Neutrophil (primary cell): ENCODE data around the gene KEL.

ENCODE experiments used
- H3K27ac ChIP-seq: fragments of 200-600 bp; sonication (generic); 2 replicates; pipeline ENCODE4 v1.5.1; 2016; ENCODE audit warnings: mild to moderate bottlenecking, moderate library complexity
- H3K27me3 ChIP-seq: fragments of 200-600 bp; sonication (generic); 2 replicates; pipeline ENCODE4 v1.6.0; 2016; ENCODE audit warnings: mild to moderate bottlenecking
- H3K36me3 ChIP-seq: fragments of 200-600 bp; sonication (generic); 2 replicates; pipeline ENCODE4 v1.5.1; 2017
- H3K4me1 ChIP-seq, 2 experiments: fragments of 200-600 bp in 1 of 2; sonication (generic) in 1 of 2; 1 replicate in 1 of 2; 2 replicates in 1 of 2; pipeline versions ENCODE4 v1.5.1 to v1.6.1; 2013 to 2016; ENCODE audit warnings: low read depth in 1 of 2, low read length in 1 of 2, mild to moderate bottlenecking in 1 of 2, moderate library complexity in 1 of 2; ENCODE audit not compliant: control insufficient read depth in 1 of 2, insufficient read depth in 1 of 2
- H3K4me3 ChIP-seq, 2 experiments: fragments of 200-600 bp in 1 of 2; sonication (generic) in 1 of 2; 1 replicate in 1 of 2; 2 replicates in 1 of 2; pipeline ENCODE4 v1.5.1; 2013 to 2016; ENCODE audit warnings: low read depth in 1 of 2, low read length in 1 of 2, mild to moderate bottlenecking in 1 of 2, moderate library complexity in 1 of 2
- H3K9me3 ChIP-seq: fragments of 200-600 bp; sonication (generic); 2 replicates; pipeline ENCODE4 v1.5.1; 2016
- TF ChIP-seq, protein P1 (sequence below): fragments of 200-600 bp; sonication (generic); IDR thresholded peaks from 2 replicates; pipeline ENCODE4 v1.5.1; 2016; ENCODE audit warnings: antibody characterized with exemption

The KEL gene

DNA sequence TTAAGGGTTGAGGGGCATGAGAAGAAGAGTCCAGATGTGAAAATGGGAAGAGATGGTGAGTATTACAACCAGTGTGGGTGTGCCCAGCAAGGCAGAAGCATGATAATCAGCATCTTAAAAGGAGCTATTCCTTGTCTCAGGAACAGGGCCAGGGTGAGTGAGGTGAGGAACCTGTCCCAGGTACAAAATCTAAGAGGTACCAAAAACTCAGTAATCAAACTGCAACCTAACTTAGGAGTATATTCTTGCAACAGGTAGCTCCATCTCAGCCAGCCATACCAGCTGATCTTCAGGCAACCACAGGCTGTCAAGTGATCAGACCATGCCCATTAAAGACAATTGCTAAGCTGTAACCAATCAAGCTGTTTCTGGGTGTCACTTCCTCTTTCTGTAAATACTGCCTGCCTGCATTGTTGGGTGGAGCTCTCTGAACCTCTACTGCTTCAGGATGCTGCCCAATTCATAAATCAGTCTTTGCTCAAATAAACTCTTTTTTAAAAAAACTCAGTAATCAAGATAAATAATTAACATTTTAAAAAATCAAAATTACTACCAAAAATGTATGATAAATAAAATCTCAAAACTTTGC lies 7.4 kb downstream of the KEL start:
- TF ChIP-seq, protein P1, sequence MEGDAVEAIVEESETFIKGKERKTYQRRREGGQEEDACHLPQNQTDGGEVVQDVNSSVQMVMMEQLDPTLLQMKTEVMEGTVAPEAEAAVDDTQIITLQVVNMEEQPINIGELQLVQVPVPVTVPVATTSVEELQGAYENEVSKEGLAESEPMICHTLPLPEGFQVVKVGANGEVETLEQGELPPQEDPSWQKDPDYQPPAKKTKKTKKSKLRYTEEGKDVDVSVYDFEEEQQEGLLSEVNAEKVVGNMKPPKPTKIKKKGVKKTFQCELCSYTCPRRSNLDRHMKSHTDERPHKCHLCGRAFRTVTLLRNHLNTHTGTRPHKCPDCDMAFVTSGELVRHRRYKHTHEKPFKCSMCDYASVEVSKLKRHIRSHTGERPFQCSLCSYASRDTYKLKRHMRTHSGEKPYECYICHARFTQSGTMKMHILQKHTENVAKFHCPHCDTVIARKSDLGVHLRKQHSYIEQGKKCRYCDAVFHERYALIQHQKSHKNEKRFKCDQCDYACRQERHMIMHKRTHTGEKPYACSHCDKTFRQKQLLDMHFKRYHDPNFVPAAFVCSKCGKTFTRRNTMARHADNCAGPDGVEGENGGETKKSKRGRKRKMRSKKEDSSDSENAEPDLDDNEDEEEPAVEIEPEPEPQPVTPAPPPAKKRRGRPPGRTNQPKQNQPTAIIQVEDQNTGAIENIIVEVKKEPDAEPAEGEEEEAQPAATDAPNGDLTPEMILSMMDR: no peak
- H3K4me1 ChIP-seq: no peaks in the 10 kb centered on the region
- peaks cover 18% of the 10 kb centered on the region for H3K27me3 ChIP-seq
- no peaks in the 10 kb centered on the region for H3K9me3 ChIP-seq
- no peaks in the 10 kb centered on the region for H3K36me3 ChIP-seq
- H3K4me3 ChIP-seq: no peak overlapping the region
- no peak overlapping the region for H3K27ac ChIP-seq

DNA sequence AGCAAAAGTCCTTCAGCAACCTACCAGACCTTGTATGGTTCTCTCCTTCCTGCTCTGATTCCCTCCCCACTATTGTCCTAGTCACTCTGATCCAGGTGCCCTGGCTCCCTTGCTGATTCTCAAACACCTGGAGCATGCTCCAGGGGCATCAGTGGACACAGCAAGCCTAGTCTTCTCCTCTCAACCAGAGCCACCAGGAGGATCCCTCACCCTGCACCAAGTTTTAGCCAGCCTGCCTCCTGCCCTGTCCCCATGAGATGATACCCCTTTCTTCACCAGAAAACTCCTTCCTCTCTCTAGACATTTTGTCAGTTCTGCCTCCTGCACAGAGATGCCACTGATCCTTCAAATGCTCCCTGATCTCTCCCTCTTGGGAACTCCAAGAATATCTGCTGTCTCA lies 11.9 kb downstream of the KEL start:
- Histone ChIP-seq H3K4me1 (no peaks in the 10 kb centered on the region), H3K36me3 (no peaks in the 10 kb centered on the region), H3K27me3 (peaks cover 7% of the 10 kb centered on the region), H3K27ac (no peak overlapping the region), H3K9me3 (no peaks in the 10 kb centered on the region), H3K4me3 (no peak overlapping the region)
- TF ChIP-seq, protein P1: no peak

DNA sequence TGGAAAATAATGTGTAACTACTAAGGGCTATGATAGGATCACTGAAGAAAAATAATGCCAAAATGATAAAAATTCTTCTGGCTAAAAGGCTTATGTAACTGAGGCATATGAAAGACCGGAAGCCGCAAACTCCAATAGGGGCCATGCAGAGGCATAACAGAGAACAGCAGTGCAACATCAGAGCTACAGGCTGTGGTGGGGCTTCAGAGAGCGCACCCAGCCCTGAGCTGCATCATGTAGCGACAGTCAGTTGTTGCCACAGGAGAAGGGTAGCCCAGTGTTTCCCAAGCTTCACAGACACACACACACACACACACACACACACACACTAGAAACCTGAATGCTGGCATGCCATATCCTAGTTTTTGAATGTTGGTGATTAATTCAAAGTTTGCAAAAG lies 13.6 kb downstream of the KEL start:
- TF ChIP-seq, protein P1: no peak
- no peak overlapping the region for H3K4me3 ChIP-seq
- no peak overlapping the region for H3K27ac ChIP-seq
- no peaks in the 10 kb centered on the region for H3K36me3 ChIP-seq
- H3K4me1 ChIP-seq: no peaks in the 10 kb centered on the region
- peaks cover 7% of the 10 kb centered on the region for H3K27me3 ChIP-seq
- no peaks in the 10 kb centered on the region for H3K9me3 ChIP-seq

DNA sequence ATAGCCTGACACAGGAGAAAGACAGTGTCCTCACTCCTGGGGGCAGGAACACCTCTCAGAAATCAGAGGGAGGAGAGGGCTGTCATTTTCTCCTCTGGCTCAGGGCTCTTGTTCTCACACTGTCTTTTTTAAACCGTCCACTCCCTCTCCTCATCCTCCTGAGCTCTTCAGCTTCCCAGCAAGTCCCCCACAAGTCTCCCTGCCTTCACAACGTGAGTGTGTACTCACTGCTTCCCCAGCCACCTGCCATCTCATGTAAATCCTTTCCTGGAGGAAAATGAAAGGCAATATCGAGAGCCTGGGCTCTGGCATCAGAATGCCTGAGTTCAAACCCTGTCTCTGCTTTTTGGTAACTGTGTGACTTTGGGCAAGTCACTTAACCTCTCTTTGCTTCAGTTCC lies 17.2 kb downstream of the KEL start:
- H3K27ac ChIP-seq: no peak overlapping the region
- H3K36me3 ChIP-seq: no peaks in the 10 kb centered on the region
- TF ChIP-seq, protein P1: no peak
- peaks cover 7% of the 10 kb centered on the region for H3K27me3 ChIP-seq
- no peak overlapping the region for H3K4me3 ChIP-seq
- H3K9me3 ChIP-seq: no peaks in the 10 kb centered on the region
- H3K4me1 ChIP-seq: no peaks in the 10 kb centered on the region

DNA sequence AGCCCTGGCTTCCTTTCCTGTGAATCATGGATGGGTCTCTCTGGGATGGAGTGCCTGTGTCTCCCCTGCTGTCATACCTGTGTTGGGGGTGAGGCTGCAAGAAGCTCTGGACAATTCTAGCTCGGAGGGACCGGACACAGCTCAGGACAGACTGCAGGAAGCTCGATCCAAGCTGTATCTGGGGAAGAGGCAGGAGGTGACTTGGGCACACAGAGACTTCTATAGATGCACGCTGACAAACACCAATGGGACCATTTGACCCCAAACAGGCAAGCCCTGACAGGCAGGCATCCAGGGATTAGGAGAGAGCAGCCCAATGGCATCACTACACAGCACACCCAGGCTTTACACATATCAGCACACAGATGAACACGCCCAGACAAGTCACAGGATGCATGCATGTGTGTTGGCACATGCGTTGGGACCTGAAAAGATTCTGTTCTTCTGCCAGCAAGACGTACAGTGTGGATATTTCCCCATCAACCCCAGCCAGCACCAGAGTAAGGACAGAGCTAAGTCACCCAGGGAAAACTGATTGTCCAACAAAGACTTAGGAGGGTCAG lies 18.4 kb downstream of the KEL start:
- Histone ChIP-seq H3K9me3 (no peaks in the 10 kb centered on the region), H3K4me1 (no peaks in the 10 kb centered on the region), H3K27ac (no peak overlapping the region), H3K4me3 (no peak overlapping the region), H3K36me3 (no peaks in the 10 kb centered on the region), H3K27me3 (peaks cover 3% of the 10 kb centered on the region)
- TF ChIP-seq, protein P1: no peak
